ENCODE measurements around the gene IKZF4.
"Not testable (repeated sequence)": the region's sequence is repeated elsewhere in the genome, so short reads cannot be mapped to it uniquely, and the experiment has no call there.

IKZF4 gene

DNA sequence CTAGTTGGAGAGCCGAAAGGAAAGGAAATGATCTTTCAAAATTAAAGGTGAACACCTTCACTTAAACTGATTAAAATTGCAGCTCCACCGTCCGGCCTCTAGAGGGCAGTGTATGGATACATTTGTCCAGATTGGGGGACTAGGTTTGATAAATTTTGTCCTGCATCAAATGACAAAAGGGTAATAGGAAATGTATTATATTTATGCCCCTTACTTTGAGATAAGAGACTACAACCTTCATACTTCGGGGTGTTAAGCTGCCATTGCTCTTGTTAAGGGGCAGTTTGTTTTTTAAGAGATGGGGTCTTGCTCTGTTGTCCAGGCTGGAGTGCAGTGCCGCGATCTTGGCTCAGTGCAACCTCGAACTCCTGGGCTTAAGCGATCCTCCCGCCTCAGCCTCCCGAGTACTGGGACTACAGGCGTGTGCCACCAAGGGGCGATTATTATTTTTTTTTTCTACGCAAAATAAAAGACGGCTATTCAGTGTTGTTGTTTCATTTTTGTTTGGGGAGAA lies 24.6 kb upstream of the IKZF4 start:
- Histone ChIP-seq H3K27ac (replicated peaks) (peak overlapping the region; percentile 48), H3K4me3 (replicated peaks; ENCODE audit: insufficient read depth, low read length) (peak overlapping the region; percentile 74), H3K27me3 (ENCODE audit: insufficient read depth, poor library complexity, severe bottlenecking) (no peaks in the 10 kb centered on the region)
- TF ChIP-seq SPI1 (IDR thresholded peaks at IDR 0.05; ENCODE audit: borderline replicate concordance, low read depth) (no peak), POLR2AphosphoS5 (IDR thresholded peaks at IDR 0.05; ENCODE audit: low read depth) (no peak), CTCF (IDR thresholded peaks at IDR 0.05; ENCODE audit: insufficient read depth, low read length) (peak; percentile 70), REST (IDR thresholded peaks at IDR 0.05; ENCODE audit: insufficient replicate concordance, low read depth) (no peak)
- DNase-seq (ENCODE audit: low read depth in 1 of 2, low spot score in 1 of 2), result peak in 1 of 2 experiments; percentile 66

DNA sequence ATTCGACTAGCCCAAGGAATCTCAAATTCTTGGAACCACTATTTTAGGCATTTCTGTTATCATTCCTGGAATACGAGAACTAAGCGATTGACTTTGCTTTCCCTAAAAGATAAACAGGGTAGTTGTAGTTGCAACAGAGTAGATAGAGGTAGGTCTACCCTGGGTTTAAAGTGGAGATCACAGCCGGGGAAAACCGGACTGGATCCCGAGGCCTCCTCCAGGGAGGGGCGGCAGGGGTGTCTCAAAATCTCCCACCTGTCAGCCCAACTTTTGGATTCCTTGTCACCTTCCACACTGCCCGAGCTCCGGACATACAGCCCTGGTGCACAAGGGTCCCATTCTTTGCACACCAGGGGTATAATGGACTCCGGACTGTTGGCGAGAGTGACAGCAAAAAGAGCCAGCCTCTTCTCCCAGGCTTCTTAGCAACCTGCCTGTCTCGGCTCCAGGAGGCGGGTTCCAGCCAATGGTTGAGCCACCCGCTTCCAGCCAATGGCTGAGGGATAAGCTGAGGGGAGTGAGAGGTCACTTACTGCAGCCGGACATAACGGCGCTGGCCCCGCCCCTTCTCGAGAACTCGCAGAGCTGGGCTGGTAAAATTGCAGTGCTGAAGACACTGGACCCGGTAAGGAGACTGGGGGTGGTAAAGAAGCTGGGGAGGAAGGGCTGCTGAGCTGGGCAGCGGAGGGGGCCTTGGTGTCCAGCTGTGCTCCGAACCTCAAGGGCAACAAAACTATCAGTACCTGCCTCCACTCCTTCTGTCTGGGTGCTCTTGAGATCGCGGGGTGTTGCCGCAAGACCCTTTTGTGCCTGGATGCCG lies 23.9 kb upstream of the IKZF4 start, which contains the start of gene SUOX:
Gene SUOX (plus strand): TSS at position 562 of the 820 bp plus-strand sequence. CDS start 4,946 bp downstream, outside the sequence.
- peak within 1 kb of the TSS; percentile 48 for H3K27ac ChIP-seq (replicated peaks)
- peak; percentile 88 to 96 for DNase-seq (ENCODE audit: low read depth in 1 of 2, low spot score in 1 of 2)
- peak within 1 kb of the TSS; percentile 74 for H3K4me3 ChIP-seq (replicated peaks; ENCODE audit: insufficient read depth, low read length)
- no peaks in the 10 kb centered on the region for H3K27me3 ChIP-seq (ENCODE audit: insufficient read depth, poor library complexity, severe bottlenecking)
- peak; percentile 70; the same call in 1 of the 2 replicates for TF ChIP-seq POLR2AphosphoS5 (IDR thresholded peaks at IDR 0.05; ENCODE audit: low read depth)
- no peak for TF ChIP-seq GABPA (IDR thresholded peaks at IDR 0.05; ENCODE audit: low read depth)

DNA sequence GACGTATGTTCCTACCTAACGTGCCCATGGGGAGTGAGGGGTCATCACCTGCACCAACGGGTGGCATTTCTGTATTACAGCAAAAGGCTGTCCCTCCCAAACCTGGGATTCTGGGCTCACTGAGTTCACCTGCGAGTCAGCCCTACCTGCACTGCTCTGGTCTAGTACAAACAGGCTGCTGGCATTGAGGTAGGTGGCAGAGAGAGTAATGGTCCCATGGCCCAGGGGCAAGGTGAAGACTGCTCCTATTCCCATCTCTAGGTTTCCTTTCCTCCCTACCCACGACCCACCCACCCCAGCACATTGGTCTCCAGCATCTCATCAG lies 23.3 kb upstream of the IKZF4 start:
- TF ChIP-seq REST (IDR thresholded peaks at IDR 0.05; ENCODE audit: insufficient replicate concordance, low read depth) (no peak), POLR2AphosphoS5 (IDR thresholded peaks at IDR 0.05; ENCODE audit: low read depth) (no peak), GABPA (IDR thresholded peaks at IDR 0.05; ENCODE audit: low read depth) (no peak), CTCF (IDR thresholded peaks at IDR 0.05; ENCODE audit: insufficient read depth, low read length) (no peak), SPI1 (IDR thresholded peaks at IDR 0.05; ENCODE audit: borderline replicate concordance, low read depth) (no peak)
- Histone ChIP-seq H3K27me3 (ENCODE audit: insufficient read depth, poor library complexity, severe bottlenecking) (no peaks in the 10 kb centered on the region), H3K27ac (replicated peaks) (peak overlapping the region; percentile 48), H3K4me3 (replicated peaks; ENCODE audit: insufficient read depth, low read length) (peak overlapping the region; percentile 74)
- no peak for DNase-seq (ENCODE audit: low read depth in 1 of 2, low spot score in 1 of 2)

- H3K27ac ChIP-seq (replicated peaks); DNase-seq (ENCODE audit: low read depth in 1 of 2, low spot score in 1 of 2); H3K27me3 ChIP-seq (ENCODE audit: insufficient read depth, poor library complexity, severe bottlenecking); H3K4me3 ChIP-seq (replicated peaks; ENCODE audit: insufficient read depth, low read length): not testable (repeated sequence)
Observed at GRCh38 chr12:55999522-55999921, 21.3 kb upstream of the IKZF4 start.

- H3K27ac ChIP-seq (replicated peaks); H3K27me3 ChIP-seq (ENCODE audit: insufficient read depth, poor library complexity, severe bottlenecking); DNase-seq (ENCODE audit: low read depth in 1 of 2, low spot score in 1 of 2); H3K4me3 ChIP-seq (replicated peaks; ENCODE audit: insufficient read depth, low read length): not testable (repeated sequence)
Observed at GRCh38 chr12:55999999-56000540, 20.8 kb upstream of the IKZF4 start.
